ENCODE results near the gene DTX1.

Gene DTX1

DNA sequence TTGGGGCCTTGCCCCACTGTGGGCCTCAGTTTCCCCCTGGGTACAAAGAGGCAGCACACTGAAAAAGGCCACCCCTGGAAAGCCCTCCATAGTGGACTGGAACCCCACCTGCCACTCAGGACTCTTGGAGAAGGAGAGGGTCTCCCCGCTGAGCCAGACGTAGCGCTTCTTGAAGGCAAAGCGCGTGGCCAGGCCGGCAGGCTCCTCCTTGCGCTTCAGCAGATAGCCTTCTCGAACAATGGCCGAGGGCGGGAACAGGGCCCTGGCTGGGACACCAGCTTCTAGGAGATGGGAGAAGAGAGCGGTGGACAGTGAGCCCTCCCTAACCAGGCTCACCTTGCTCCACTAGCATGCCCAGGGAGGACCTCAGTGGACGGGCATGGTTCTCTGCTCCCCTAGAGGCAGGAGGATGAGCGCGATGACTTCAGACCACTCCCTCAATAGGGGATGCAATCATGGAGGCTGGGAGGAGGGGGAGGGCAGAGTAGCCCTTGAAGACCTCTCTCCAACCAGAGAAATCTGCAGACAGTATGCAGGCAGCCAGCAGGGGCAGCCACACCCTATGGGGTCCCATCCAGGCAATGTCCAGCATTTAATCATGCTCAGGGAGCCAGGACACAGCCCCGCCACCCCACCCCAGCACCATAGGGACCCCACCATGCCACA is 49.2 kb downstream of the DTX1 start:
- DNase-seq (ENCODE audit: extremely low read depth, low read depth) = no peak
- TF ChIP-seq, protein P1, sequence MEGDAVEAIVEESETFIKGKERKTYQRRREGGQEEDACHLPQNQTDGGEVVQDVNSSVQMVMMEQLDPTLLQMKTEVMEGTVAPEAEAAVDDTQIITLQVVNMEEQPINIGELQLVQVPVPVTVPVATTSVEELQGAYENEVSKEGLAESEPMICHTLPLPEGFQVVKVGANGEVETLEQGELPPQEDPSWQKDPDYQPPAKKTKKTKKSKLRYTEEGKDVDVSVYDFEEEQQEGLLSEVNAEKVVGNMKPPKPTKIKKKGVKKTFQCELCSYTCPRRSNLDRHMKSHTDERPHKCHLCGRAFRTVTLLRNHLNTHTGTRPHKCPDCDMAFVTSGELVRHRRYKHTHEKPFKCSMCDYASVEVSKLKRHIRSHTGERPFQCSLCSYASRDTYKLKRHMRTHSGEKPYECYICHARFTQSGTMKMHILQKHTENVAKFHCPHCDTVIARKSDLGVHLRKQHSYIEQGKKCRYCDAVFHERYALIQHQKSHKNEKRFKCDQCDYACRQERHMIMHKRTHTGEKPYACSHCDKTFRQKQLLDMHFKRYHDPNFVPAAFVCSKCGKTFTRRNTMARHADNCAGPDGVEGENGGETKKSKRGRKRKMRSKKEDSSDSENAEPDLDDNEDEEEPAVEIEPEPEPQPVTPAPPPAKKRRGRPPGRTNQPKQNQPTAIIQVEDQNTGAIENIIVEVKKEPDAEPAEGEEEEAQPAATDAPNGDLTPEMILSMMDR (IDR thresholded peaks at IDR 0.05; ENCODE audit: low read depth, low read length) = no peak

DNA sequence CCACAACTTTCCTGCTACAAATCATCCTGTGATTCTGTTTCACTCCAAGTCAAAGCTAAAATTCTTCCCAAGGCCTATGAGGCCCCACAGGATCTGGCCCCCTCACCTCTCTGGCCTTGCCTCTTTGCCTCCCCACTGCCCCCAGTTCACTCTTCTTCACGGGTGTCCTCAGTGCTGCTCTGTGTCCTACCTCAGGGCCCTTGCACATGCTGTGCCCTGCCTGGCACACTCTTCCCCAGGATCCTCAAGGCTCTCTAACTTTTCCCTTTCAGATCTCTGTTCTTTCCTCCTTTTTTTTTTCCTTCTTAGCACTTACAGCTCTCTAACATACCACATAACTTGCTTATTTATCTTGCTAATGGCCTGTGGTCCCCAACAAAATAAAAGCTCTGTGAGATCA is 49.8 kb downstream of the DTX1 start:
- TF ChIP-seq, protein P1 (IDR thresholded peaks at IDR 0.05; ENCODE audit: low read depth, low read length) = no peak
- DNase-seq (ENCODE audit: extremely low read depth, low read depth) = no peak

- no peak for DNase-seq (ENCODE audit: extremely low read depth, low read depth)
- TF ChIP-seq, protein P1 (IDR thresholded peaks at IDR 0.05; ENCODE audit: low read depth, low read length) = no peak
These were observed 51.8 kb downstream of the DTX1 start for GRCh38 chr12:113108308-113108707.

GRCh38 chr12:113109360-113109759 is 52.8 kb downstream of the DTX1 start:
- TF ChIP-seq, protein P1 (IDR thresholded peaks at IDR 0.05; ENCODE audit: low read depth, low read length) = no peak
- DNase-seq (ENCODE audit: extremely low read depth, low read depth) = no peak

DNA sequence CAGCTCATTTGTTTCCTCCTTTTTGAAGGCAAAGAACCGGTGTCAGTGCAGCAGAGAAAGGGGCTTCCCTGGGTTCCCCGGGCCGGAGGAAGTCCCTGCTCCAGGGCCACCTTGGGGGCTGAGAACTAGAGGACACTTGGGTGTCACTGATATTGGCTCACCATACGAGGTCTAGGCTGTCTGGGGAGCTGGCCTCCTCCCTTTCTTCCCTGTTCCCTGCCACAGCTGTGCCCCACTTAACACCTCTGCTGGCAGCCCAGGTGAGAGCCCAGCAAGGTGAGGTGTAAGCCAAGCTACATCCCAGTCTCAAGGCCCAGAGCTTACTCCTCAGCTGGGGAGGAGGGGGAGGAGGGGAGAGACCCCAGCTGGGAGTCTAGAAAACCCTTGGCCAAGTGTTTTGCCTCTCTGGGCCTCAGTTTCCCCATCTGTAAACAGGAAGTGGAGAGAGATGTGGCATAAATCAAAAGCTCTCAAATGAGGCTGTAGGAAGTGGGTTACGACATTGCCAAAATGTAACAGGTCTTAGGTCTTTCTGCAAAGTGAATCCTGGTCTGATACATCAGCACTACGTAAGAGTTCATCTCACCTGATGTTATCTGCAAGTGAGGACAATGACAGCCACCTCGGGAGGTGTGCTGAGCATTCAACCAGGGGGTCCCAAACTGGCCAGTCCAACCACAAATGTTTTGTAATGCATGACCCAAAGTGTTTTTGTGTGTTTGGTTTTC is 53.5 kb downstream of the DTX1 start:
- TF ChIP-seq, protein P1 (IDR thresholded peaks at IDR 0.05; ENCODE audit: low read depth, low read length) = no peak
- no peak for DNase-seq (ENCODE audit: extremely low read depth, low read depth)

GRCh38 chr12:113111247-113111646 is 54.7 kb downstream of the DTX1 start:
- TF ChIP-seq, protein P1 (IDR thresholded peaks at IDR 0.05; ENCODE audit: low read depth, low read length) = no peak
- DNase-seq (ENCODE audit: extremely low read depth, low read depth) = no peak

Measured in AG09319 (cell line).